ENCODE measurements around the gene TREH. TPM values are rescaled to one million over a fixed set of nuclear protein-coding genes. Genes with fewer than 3 reads are reported as not detected.
"Not testable (repeated sequence)": the region's sequence is repeated elsewhere in the genome, so short reads cannot be mapped to it uniquely, and the experiment has no call there.

The TREH gene
- total RNA-seq, 1 experiment from 2014 or later: not detected

DNA sequence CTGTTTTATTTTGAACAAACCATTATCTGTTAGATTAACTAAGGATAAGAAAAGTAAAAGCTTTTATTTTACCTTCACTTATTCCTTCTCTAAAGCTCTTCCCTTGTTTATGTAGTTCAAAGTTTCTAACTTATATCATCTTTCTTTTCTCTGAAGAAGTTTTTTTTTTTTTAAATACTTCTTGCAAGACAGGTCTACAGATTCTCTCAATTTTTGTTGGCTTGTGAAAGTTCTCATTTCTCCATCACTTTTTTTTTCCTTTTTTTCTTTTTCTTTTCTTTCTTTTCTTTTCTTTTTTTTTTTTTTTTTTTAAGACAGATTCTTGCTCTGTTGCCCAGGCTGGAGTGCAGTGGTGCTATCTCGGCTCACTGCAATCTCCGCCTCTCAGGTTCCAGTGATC is 4.7 kb upstream of the TREH start:
- H2BK15ac ChIP-seq (ENCODE audit: low read depth, low read length): no peak overlapping the region
- no peak overlapping the region for H4K5ac ChIP-seq (ENCODE audit: insufficient read length, low read depth, low read length)
- H2BK20ac ChIP-seq (ENCODE audit: low read depth, low read length, poor library complexity, severe bottlenecking): no peak overlapping the region
- no peak overlapping the region for H4K91ac ChIP-seq (ENCODE audit: insufficient read length, low read depth, low read length)
- H4K20me1 ChIP-seq (ENCODE audit: control insufficient read depth, insufficient read depth, insufficient read length): no peaks in the 10 kb centered on the region
- no peaks in the 10 kb centered on the region for H3K79me2 ChIP-seq (ENCODE audit: insufficient read depth, low read length)
- H3K9me3 ChIP-seq (ENCODE audit: control insufficient read depth, low read depth, low read length): no peaks in the 10 kb centered on the region
- no peak overlapping the region for H2AFZ ChIP-seq (ENCODE audit: low read length)
- no peak overlapping the region for H2AK5ac ChIP-seq (ENCODE audit: insufficient read length, low read length)
- no peak overlapping the region for H3K4ac ChIP-seq (ENCODE audit: low read depth, low read length)
- no peak overlapping the region for H3K27ac ChIP-seq (ENCODE audit: insufficient read length, low read depth, low read length)
- no CpG with 5 or more reads among the region's 2 CpGs for WGBS (ENCODE audit: extremely low coverage, insufficient read length, low lambda C conversion rate)
- no peaks in the 10 kb centered on the region for H3K79me1 ChIP-seq (ENCODE audit: insufficient read depth, low read depth, low read length, poor library complexity, severe bottlenecking)
- no peak overlapping the region for H2BK12ac ChIP-seq (ENCODE audit: insufficient read length, low read depth, low read length)
- no peak overlapping the region for H2BK5ac ChIP-seq (ENCODE audit: insufficient read length, low read length)
- Mint-ChIP-seq H3K4me3 (no peak overlapping the region), H3K4me1 (peaks cover 6 to 9% of the 10 kb centered on the region in 2 experiments), H3K36me3 (ENCODE audit: insufficient read depth in 1 of 3, low read depth in 3 of 3) (peaks cover 0 to 4% (median 0%) of the 10 kb centered on the region in 3 experiments; a peak in 2 of 7 replicates), H3K9me3 (no peaks in the 10 kb centered on the region; a peak in 1 of 5 replicates), H3K27me3 (ENCODE audit: low read depth) (no peaks in the 10 kb centered on the region), H3K27ac (no peak overlapping the region)
- no peak for DNase-seq
- no peak overlapping the region for H3K18ac ChIP-seq (ENCODE audit: insufficient read length, low read depth, low read length)
- H3K9ac ChIP-seq (ENCODE audit: extremely low read depth, insufficient read length, low read length): no peak overlapping the region
- H3K4me2 ChIP-seq (ENCODE audit: insufficient read depth, insufficient read length, low read length): no peak overlapping the region
- no peak overlapping the region for H3K14ac ChIP-seq (ENCODE audit: insufficient read depth, low read length)
- H3K56ac ChIP-seq (ENCODE audit: insufficient read length, low read depth, low read length): no peak overlapping the region
- no peak overlapping the region for H3T11ph ChIP-seq (ENCODE audit: low read length)
- no peaks in the 10 kb centered on the region for H3K4me1 ChIP-seq (ENCODE audit: insufficient read depth, low read length)
- H3K23me2 ChIP-seq (ENCODE audit: insufficient read length, low read depth, low read length, poor library complexity, severe bottlenecking): no peaks in the 10 kb centered on the region
- no peak overlapping the region for H2BK120ac ChIP-seq (ENCODE audit: low read depth, low read length, poor library complexity, severe bottlenecking)
- H3K23ac ChIP-seq (ENCODE audit: insufficient read length, low read depth, low read length): no peak overlapping the region
- TF ChIP-seq, protein P1, sequence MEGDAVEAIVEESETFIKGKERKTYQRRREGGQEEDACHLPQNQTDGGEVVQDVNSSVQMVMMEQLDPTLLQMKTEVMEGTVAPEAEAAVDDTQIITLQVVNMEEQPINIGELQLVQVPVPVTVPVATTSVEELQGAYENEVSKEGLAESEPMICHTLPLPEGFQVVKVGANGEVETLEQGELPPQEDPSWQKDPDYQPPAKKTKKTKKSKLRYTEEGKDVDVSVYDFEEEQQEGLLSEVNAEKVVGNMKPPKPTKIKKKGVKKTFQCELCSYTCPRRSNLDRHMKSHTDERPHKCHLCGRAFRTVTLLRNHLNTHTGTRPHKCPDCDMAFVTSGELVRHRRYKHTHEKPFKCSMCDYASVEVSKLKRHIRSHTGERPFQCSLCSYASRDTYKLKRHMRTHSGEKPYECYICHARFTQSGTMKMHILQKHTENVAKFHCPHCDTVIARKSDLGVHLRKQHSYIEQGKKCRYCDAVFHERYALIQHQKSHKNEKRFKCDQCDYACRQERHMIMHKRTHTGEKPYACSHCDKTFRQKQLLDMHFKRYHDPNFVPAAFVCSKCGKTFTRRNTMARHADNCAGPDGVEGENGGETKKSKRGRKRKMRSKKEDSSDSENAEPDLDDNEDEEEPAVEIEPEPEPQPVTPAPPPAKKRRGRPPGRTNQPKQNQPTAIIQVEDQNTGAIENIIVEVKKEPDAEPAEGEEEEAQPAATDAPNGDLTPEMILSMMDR (conservative IDR thresholded peaks at IDR 0.05): no peak
- no peaks in the 10 kb centered on the region for H3K27me3 ChIP-seq (ENCODE audit: insufficient read depth, low read length)
- H4K8ac ChIP-seq (replicated peaks; ENCODE audit: insufficient read length, low read depth, low read length): no peak overlapping the region

DNA sequence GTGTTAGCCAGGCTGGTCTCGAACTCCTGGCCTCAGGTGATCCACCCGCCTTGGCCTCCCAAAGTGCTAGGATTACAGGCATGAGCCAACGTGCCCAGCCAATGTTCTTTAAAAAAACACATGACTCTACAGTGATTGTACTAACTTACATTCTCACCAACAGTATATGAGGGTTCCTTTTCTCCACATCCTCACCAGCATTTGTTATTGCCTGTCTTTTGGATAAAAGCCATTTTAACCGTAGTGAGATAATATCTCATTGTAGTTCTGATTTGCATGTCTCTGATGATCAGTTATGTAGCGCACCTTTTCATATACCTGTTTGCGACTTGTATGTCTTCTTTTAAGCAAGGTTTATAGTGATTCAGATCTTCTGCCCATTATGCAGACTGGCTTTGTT is 3.5 kb upstream of the TREH start:
- not testable (repeated sequence) for H3K4me3 Mint-ChIP-seq; H3K18ac ChIP-seq (ENCODE audit: insufficient read length, low read depth, low read length); H2AK5ac ChIP-seq (ENCODE audit: insufficient read length, low read length); H3K4me1 ChIP-seq (ENCODE audit: insufficient read depth, low read length); H3T11ph ChIP-seq (ENCODE audit: low read length); DNase-seq; H2BK5ac ChIP-seq (ENCODE audit: insufficient read length, low read length); H3K27ac Mint-ChIP-seq; H3K23me2 ChIP-seq (ENCODE audit: insufficient read length, low read depth, low read length, poor library complexity, severe bottlenecking); H3K27me3 Mint-ChIP-seq (ENCODE audit: low read depth); H3K4me1 Mint-ChIP-seq; H3K27ac ChIP-seq (ENCODE audit: insufficient read length, low read depth, low read length); H4K5ac ChIP-seq (ENCODE audit: insufficient read length, low read depth, low read length); H3K56ac ChIP-seq (ENCODE audit: insufficient read length, low read depth, low read length); H4K91ac ChIP-seq (ENCODE audit: insufficient read length, low read depth, low read length); H3K79me2 ChIP-seq (ENCODE audit: insufficient read depth, low read length); H2BK120ac ChIP-seq (ENCODE audit: low read depth, low read length, poor library complexity, severe bottlenecking); H3K9ac ChIP-seq (ENCODE audit: extremely low read depth, insufficient read length, low read length); H2BK12ac ChIP-seq (ENCODE audit: insufficient read length, low read depth, low read length); H2BK20ac ChIP-seq (ENCODE audit: low read depth, low read length, poor library complexity, severe bottlenecking); H3K79me1 ChIP-seq (ENCODE audit: insufficient read depth, low read depth, low read length, poor library complexity, severe bottlenecking); H4K20me1 ChIP-seq (ENCODE audit: control insufficient read depth, insufficient read depth, insufficient read length); H2BK15ac ChIP-seq (ENCODE audit: low read depth, low read length); H3K14ac ChIP-seq (ENCODE audit: insufficient read depth, low read length); H3K4ac ChIP-seq (ENCODE audit: low read depth, low read length); H3K4me2 ChIP-seq (ENCODE audit: insufficient read depth, insufficient read length, low read length); H4K8ac ChIP-seq (replicated peaks; ENCODE audit: insufficient read length, low read depth, low read length); H3K23ac ChIP-seq (ENCODE audit: insufficient read length, low read depth, low read length); H3K36me3 Mint-ChIP-seq (ENCODE audit: insufficient read depth in 1 of 3, low read depth in 3 of 3); H3K9me3 Mint-ChIP-seq; H2AFZ ChIP-seq (ENCODE audit: low read length); H3K27me3 ChIP-seq (ENCODE audit: insufficient read depth, low read length); H3K9me3 ChIP-seq (ENCODE audit: control insufficient read depth, low read depth, low read length)
- WGBS (ENCODE audit: extremely low coverage, insufficient read length, low lambda C conversion rate): no CpG with 5 or more reads among the region's 6 CpGs

Measured in H9 (cell line).